ENCODE measurements around the gene SLC35E1. TPM values are rescaled to one million over a fixed set of nuclear protein-coding genes. Genes with fewer than 3 reads are reported as not detected.

Gene SLC35E1
- total and polyA plus RNA-seq, 2 of the 13 experiments (the other 11 are each of a cell fraction or from before 2014, with no cell fraction given): 21.2 to 46.5 TPM

- no peak for TF ChIP-seq HMGXB3 (CRISPR knock-in tag; IDR thresholded peaks at IDR 0.05; ENCODE audit: borderline replicate concordance)
- no peak for TF ChIP-seq ZNF567 (CRISPR knock-in tag; IDR thresholded peaks at IDR 0.05; ENCODE audit: borderline replicate concordance)
- TF ChIP-seq KLF15 (CRISPR knock-in tag; IDR thresholded peaks at IDR 0.05; ENCODE audit: borderline replicate concordance): no peak
- TF ChIP-seq JUNB (CRISPR knock-in tag; IDR thresholded peaks at IDR 0.05; ENCODE audit: borderline replicate concordance): no peak
- no peak for TF ChIP-seq ZNF276 (CRISPR knock-in tag; IDR thresholded peaks at IDR 0.05; ENCODE audit: low read depth)
- no peak for TF ChIP-seq FUBP1 (CRISPR knock-in tag; IDR thresholded peaks at IDR 0.05; ENCODE audit: borderline replicate concordance)
- TF ChIP-seq ZNF251 (CRISPR knock-in tag; IDR thresholded peaks at IDR 0.05): no peak
- no peak for TF ChIP-seq SRSF4 (IDR thresholded peaks at IDR 0.05; ENCODE audit: low read depth, low read length, poor library complexity, severe bottlenecking)
- TF ChIP-seq KLF9 (CRISPR knock-in tag; IDR thresholded peaks at IDR 0.05; ENCODE audit: low read depth): no peak
- no peak for TF ChIP-seq ZBTB49 (CRISPR knock-in tag; IDR thresholded peaks at IDR 0.05; ENCODE audit: borderline replicate concordance)
- no peak for TF ChIP-seq ZMAT3 (CRISPR knock-in tag; conservative IDR thresholded peaks at IDR 0.05)
- no peak for TF ChIP-seq NR2C2 (CRISPR knock-in tag; IDR thresholded peaks at IDR 0.05; ENCODE audit: borderline replicate concordance)
Measured at GRCh38 chr19:16598848-16599247, 26.6 kb upstream of the SLC35E1 start (continued).

All from HepG2 (cell line).